CD4-positive, alpha-beta T cell treated with Interferon alpha-2 for 1 hour (primary cell): ENCODE measurements around the gene TBCD.

Experiments used
- DNase-seq, 2 donors: peaks; one replicate each; pipeline ENCODE4 v3.0.0-alpha.2; 2020 to 2022

Gene TBCD

GRCh38 chr17:82889496-82890338 is 137.9 kb downstream of the TBCD start:
- no peak for DNase-seq

GRCh38 chr17:82890339-82890730 is 138.5 kb downstream of the TBCD start:
- DNase-seq = no peak

- no peak for DNase-seq
These were observed 139.2 kb downstream of the TBCD start for GRCh38 chr17:82890926-82891678.

GRCh38 chr17:82891911-82892310 is 140.0 kb downstream of the TBCD start:
- DNase-seq = no peak

GRCh38 chr17:82892899-82893565 is 141.2 kb downstream of the TBCD start:
- DNase-seq = peak; percentile 69 to 78

- no peak for DNase-seq
These were observed 141.9 kb downstream of the TBCD start for GRCh38 chr17:82893779-82894178.

GRCh38 chr17:82894389-82894788 is 142.5 kb downstream of the TBCD start:
- DNase-seq = no peak

GRCh38 chr17:82895087-82895486 is 143.2 kb downstream of the TBCD start:
- no peak for DNase-seq

GRCh38 chr17:82896071-82897000 is 144.5 kb downstream of the TBCD start:
- DNase-seq = no peak

GRCh38 chr17:82897514-82898249 is 145.8 kb downstream of the TBCD start:
- DNase-seq = no peak

GRCh38 chr17:82898976-82899514 is 147.2 kb downstream of the TBCD start:
- no peak for DNase-seq

GRCh38 chr17:82899941-82900340 is 148.1 kb downstream of the TBCD start:
- DNase-seq = no peak

GRCh38 chr17:82900741-82901140 is 148.9 kb downstream of the TBCD start:
- DNase-seq = no peak

GRCh38 chr17:82901356-82901755 is 149.5 kb downstream of the TBCD start:
- DNase-seq = no peak

GRCh38 chr17:82901856-82902255 is 150.0 kb downstream of the TBCD start:
- no peak for DNase-seq

GRCh38 chr17:82902972-82903874 is 151.4 kb downstream of the TBCD start:
- DNase-seq = no peak

- no peak for DNase-seq
These were observed 153.3 kb downstream of the TBCD start for GRCh38 chr17:82905130-82905529.

- DNase-seq = no peak
These were observed 156.1 kb downstream of the TBCD start for GRCh38 chr17:82907797-82908542.

- no peak for DNase-seq
These were observed 156.8 kb downstream of the TBCD start for GRCh38 chr17:82908543-82909160.
